WI38 (cell line): ENCODE results near the gene MCRS1.
"Not testable (repeated sequence)": the region's sequence is repeated elsewhere in the genome, so short reads cannot be mapped to it uniquely, and the experiment has no call there.

Experiments used
- H3K4me3 ChIP-seq: 2 replicates; pipeline ENCODE4 v1.5.1; 2011; ENCODE audit warnings: low read depth, mild to moderate bottlenecking, control low read depth, low read length
- TF ChIP-seq, protein P1 (sequence below): IDR thresholded peaks from 2 replicates; pipeline ENCODE4 v1.5.1; 2012; ENCODE audit warnings: low read depth, mild to moderate bottlenecking, control low read depth, low read length

Gene MCRS1

DNA sequence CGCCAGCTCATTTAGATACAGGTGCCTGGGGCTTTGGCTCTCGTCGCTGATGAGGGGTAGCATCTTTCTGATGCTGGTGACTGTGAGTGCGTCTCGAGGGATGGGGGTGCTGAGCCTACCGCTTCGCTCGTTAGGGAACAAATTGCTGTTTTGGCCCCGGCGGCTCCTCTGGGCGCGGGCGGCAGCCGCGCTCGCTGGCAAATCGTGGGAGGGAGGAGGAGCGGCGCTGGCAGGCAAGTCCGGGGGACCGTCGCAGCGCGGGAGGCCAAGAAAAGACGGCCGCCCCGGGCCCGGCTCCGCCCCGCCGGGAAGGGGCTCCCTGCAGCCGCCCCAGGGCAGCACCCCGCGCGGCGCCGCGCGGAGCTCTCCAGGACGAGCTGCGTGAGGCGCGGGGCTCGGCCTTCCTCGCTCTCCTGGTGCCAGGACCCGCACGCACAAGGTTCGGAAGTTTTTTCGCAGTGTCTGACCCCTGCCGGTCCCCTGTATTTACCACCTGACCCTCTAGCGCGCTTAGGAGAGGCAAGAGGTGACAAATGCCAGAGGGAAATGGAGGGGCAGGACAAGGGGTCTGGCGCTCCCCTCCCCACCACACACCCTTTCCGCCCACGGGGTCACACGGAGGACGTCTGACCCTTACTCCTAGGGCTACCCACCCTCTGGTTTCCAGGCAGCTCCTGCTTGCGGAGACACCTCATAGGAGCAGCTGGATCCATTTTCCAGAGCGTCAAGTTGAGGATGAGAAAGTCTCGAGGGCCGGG, 30.0 kb downstream of the MCRS1 start:
- H3K4me3 ChIP-seq, result peak overlapping the region; percentile 42
- TF ChIP-seq, protein P1, sequence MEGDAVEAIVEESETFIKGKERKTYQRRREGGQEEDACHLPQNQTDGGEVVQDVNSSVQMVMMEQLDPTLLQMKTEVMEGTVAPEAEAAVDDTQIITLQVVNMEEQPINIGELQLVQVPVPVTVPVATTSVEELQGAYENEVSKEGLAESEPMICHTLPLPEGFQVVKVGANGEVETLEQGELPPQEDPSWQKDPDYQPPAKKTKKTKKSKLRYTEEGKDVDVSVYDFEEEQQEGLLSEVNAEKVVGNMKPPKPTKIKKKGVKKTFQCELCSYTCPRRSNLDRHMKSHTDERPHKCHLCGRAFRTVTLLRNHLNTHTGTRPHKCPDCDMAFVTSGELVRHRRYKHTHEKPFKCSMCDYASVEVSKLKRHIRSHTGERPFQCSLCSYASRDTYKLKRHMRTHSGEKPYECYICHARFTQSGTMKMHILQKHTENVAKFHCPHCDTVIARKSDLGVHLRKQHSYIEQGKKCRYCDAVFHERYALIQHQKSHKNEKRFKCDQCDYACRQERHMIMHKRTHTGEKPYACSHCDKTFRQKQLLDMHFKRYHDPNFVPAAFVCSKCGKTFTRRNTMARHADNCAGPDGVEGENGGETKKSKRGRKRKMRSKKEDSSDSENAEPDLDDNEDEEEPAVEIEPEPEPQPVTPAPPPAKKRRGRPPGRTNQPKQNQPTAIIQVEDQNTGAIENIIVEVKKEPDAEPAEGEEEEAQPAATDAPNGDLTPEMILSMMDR, result no peak

DNA sequence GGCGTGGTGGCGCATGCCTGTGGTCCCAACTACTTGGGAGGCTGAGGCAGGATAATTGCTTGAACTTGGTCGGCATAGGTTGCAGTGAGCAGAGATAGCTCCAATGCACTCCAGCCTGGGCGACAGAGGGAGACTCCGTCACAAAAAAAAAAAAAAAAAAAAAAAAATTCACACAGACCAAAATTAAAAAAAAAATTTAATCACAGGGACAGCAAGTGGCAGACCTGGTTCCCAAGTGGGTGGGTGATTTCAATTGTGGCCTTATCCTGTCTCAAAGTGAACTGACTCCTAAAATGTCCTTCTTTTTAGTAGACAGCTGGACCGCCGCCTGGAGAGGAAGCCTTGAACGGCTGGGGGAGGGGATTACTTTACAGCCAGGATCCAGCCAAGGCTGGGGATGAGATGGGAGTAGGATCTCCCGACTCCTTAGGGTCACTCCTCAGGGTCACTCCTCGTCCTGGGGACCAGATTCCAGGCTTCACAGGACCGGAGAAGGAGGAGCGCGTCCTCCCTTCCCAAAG, 30.7 kb downstream of the MCRS1 start:
- TF ChIP-seq, protein P1, result no peak
- peak overlapping the region; percentile 42; the same call in 1 of the 2 replicates for H3K4me3 ChIP-seq

DNA sequence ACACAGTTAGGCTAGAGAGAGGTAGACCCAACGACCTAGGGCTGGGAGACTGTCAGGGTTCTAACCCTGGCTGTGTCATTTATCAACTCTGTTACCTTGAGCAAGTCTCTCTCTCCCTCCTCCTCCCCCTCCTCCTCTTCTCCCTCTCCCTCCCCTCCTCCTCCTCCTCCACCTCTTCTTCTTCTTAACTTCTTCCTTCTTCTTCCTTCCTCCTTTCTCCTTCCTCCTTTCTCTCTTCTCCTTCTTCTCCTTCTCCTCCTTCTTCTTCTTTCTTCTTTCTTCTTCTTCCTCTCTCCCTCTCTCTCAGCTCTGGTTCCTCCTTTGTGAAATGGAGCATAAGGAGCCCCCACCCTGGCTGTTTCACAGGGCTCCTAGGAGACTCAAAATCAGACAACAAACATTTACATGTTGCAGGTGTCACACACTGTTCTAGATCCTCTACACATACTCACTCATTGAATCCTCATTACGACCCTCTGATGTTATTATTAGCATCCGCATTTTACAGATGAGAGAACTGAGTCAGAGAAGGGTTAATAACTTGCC, 31.3 kb downstream of the MCRS1 start:
- TF ChIP-seq, protein P1, result no peak
- H3K4me3 ChIP-seq, result no peak overlapping the region

DNA sequence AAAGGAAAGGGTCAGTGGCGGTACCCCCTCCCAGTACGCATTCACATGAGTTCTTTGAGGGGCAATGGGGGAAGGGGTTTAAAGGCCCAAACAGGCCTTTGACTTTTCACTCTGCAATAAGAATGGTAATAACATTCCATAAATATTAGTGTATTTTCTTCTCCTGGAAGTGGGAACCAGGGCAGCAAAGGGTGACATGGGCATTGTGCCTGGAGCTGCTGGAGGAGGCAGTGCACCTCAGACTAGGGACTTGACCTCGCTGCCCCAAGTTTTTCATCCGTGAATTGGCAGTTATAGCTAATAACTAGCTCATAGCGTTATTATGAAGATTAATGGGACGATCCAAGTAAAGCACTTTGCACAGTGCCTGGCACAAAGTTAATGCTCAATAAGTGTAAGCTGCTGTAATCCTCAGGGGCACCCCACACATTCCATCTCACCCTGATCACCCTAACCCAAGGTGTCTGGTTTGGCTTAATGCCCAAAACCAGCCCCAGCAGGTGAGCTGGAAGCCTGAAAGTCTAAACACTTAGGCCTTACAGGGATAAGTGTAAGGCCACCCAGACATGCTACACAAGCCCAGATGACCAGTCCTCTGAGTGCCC, 31.9 kb downstream of the MCRS1 start:
- no peak overlapping the region for H3K4me3 ChIP-seq
- TF ChIP-seq, protein P1, result no peak

DNA sequence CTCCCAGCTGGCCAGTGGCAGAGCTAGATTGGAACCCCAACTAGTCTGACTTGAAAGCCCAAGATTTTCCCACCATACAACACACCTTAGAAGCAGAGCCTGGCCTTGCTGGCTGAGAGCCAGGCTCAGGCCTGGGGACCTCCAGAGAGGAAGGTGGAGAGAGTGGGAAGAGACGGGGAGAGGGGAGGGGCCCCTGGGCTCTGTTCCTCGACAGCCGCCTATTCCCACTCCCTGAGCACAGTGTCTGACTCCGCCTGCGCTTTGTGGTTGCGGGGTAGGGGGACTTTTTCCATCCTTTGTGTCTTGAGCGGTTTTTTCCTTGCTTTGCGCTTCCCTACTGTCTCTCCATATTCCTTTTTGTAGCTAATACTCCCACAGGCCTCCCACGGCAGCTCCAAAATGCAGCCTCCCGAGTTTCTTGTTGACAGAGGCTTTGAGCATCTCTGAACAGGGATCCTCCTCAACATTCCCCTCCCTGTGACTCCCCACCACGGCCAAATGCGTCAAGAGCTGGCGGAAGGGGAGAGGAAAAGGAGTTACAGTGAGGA, 33.1 kb downstream of the MCRS1 start:
- TF ChIP-seq, protein P1, result no peak
- H3K4me3 ChIP-seq, result no peak overlapping the region

DNA sequence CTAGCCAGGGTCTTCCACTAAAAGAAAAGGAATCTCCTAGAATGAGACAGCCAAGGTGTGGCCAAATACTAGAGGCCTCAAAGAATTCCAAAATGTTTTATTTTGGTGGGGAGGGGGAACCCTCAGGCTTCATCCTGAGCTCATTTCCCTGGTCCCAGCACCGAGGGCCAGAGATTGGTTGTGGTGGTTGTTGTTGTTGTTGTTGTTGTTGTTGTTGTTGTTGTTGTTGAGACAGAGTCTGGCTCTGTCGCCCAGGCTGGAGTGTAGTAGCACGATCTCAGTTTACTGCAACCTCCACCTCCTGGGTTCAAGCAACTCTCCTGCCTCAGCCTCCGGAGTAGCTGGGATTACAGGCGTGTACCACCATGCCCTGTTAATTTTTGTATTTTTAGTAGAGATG, 33.8 kb downstream of the MCRS1 start:
- not testable (repeated sequence) for H3K4me3 ChIP-seq

DNA sequence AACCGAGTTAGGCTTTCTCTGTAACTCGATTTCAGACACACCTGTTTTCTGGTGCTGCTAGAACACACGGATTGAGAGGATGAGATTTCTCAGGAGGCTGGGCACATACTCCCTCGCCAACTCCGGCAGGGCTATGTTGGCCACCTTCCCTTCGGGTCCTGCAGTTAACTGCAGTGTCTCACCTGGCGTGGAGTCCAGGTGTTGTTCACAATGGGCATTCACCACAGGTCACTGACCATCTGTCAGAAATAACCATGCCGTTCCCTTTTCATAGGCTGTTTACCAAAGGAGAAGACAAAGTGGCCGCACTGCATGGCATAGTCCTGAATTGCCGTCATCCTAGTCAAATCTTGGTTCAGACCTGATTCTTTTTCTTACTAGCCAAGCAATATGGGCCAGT, 34.6 kb downstream of the MCRS1 start:
- H3K4me3 ChIP-seq, result no peak overlapping the region
- TF ChIP-seq, protein P1, result no peak
